ENCODE results near the gene INPP5D. TPM values are rescaled to one million over a fixed set of nuclear protein-coding genes. Genes with fewer than 3 reads are reported as not detected.

Gene INPP5D
- total and polyA plus RNA-seq, 4 donors = 2.9 to 18.8 (median 6.6) TPM

- TF ChIP-seq REST (IDR thresholded peaks at IDR 0.05) = no peak
Measured at GRCh38 chr2:233092432-233093165, 32.5 kb downstream of the INPP5D start (continued).

GRCh38 chr2:233093166-233093448, 33.0 kb downstream of the INPP5D start:
- H3K4me1 ChIP-seq (ENCODE audit: control insufficient read depth in 4 of 4, insufficient read depth in 4 of 4, low read length in 3 of 4) = no peaks in the 10 kb centered on the region
- no peak overlapping the region for H3K4me3 ChIP-seq (ENCODE audit: low read depth in 1 of 3, low read length in 3 of 3)
- H3K27me3 ChIP-seq (ENCODE audit: control insufficient read depth in 4 of 4, insufficient read depth in 4 of 4, low read length in 3 of 4) = no peaks in the 10 kb centered on the region
- H3K36me3 ChIP-seq (ENCODE audit: control insufficient read depth in 4 of 4, insufficient read depth in 3 of 4, low read depth in 1 of 4, low read length in 3 of 4) = peaks cover 0 to 1% (median 0%) of the 10 kb centered on the region in 4 donors
- DNase-seq (ENCODE audit: low spot score) = no peak
- no peaks in the 10 kb centered on the region for H3K9me3 ChIP-seq (ENCODE audit: control insufficient read depth in 4 of 4, low read length in 3 of 4)
- no peak overlapping the region for H3K9ac ChIP-seq (ENCODE audit: low read depth in 1 of 2, low read length in 2 of 2)
- TF ChIP-seq FOXA2 (IDR thresholded peaks at IDR 0.05) (no peak), REST (IDR thresholded peaks at IDR 0.05) (no peak), EGR1 (IDR thresholded peaks at IDR 0.05; ENCODE audit: low read depth in 2 of 2) (no peak), FOXA1 (IDR thresholded peaks at IDR 0.05) (no peak)
- TF ChIP-seq, protein P1, sequence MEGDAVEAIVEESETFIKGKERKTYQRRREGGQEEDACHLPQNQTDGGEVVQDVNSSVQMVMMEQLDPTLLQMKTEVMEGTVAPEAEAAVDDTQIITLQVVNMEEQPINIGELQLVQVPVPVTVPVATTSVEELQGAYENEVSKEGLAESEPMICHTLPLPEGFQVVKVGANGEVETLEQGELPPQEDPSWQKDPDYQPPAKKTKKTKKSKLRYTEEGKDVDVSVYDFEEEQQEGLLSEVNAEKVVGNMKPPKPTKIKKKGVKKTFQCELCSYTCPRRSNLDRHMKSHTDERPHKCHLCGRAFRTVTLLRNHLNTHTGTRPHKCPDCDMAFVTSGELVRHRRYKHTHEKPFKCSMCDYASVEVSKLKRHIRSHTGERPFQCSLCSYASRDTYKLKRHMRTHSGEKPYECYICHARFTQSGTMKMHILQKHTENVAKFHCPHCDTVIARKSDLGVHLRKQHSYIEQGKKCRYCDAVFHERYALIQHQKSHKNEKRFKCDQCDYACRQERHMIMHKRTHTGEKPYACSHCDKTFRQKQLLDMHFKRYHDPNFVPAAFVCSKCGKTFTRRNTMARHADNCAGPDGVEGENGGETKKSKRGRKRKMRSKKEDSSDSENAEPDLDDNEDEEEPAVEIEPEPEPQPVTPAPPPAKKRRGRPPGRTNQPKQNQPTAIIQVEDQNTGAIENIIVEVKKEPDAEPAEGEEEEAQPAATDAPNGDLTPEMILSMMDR (IDR thresholded peaks at IDR 0.05; ENCODE audit: low read depth, low read length, missing input control) = no peak
- TF ChIP-seq, protein P2, sequence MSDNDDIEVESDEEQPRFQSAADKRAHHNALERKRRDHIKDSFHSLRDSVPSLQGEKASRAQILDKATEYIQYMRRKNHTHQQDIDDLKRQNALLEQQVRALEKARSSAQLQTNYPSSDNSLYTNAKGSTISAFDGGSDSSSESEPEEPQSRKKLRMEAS (IDR thresholded peaks at IDR 0.05) = no peak
- H3K27ac ChIP-seq (ENCODE audit: low read depth in 1 of 2, low read length in 2 of 2) = peak overlapping the region in 1 of 2 donors; percentile 37
- WGBS = 80% methylated on average over 1 of the region's 1 CpG

DNA sequence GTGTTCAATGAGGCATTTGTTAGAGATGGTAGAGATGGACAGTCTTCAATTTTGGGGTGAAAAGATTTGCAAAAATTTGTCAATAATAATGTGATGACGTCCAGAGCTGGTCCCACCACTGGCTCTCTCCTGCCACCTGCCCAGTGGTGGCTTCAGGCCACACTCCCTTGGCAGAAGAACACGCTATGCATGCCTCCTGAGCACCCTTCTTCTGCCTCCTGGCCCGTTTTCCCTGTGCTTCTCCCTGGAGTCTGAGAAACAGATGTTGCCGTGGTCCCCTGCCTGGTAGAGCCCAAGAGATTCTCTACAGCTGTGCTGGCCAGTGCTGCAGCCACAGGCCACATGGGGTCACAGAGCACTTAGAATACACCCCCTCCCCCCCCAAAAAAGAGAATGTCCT, 33.6 kb downstream of the INPP5D start:
- no peaks in the 10 kb centered on the region for H3K9me3 ChIP-seq (ENCODE audit: control insufficient read depth in 4 of 4, low read length in 3 of 4)
- no peak overlapping the region for H3K27ac ChIP-seq (ENCODE audit: low read depth in 1 of 2, low read length in 2 of 2)
- H3K9ac ChIP-seq (ENCODE audit: low read depth in 1 of 2, low read length in 2 of 2) = no peak overlapping the region
- no peaks in the 10 kb centered on the region for H3K4me1 ChIP-seq (ENCODE audit: control insufficient read depth in 4 of 4, insufficient read depth in 4 of 4, low read length in 3 of 4)
- TF ChIP-seq RAD21 (IDR thresholded peaks at IDR 0.05) = no peak
- TF ChIP-seq TAF1 (conservative IDR thresholded peaks at IDR 0.05) = no peak
- TF ChIP-seq EGR1 (IDR thresholded peaks at IDR 0.05; ENCODE audit: low read depth in 2 of 2) = no peak
- TF ChIP-seq FOXA2 (IDR thresholded peaks at IDR 0.05) = no peak
- no peak for TF ChIP-seq NR2F2 (IDR thresholded peaks at IDR 0.05)
- no peak for TF ChIP-seq RXRA (IDR thresholded peaks at IDR 0.05)
- TF ChIP-seq, protein P1 (IDR thresholded peaks at IDR 0.05; ENCODE audit: low read depth, low read length, missing input control) = no peak
- TF ChIP-seq HNF4A (conservative IDR thresholded peaks at IDR 0.05) = no peak
- no peak for DNase-seq (ENCODE audit: low spot score)
- H3K27me3 ChIP-seq (ENCODE audit: control insufficient read depth in 4 of 4, insufficient read depth in 4 of 4, low read length in 3 of 4) = no peaks in the 10 kb centered on the region
- H3K36me3 ChIP-seq (ENCODE audit: control insufficient read depth in 4 of 4, insufficient read depth in 3 of 4, low read depth in 1 of 4, low read length in 3 of 4) = peaks cover 0 to under 1% (median 0%) of the 10 kb centered on the region in 4 donors
- H3K4me3 ChIP-seq (ENCODE audit: low read depth in 1 of 3, low read length in 3 of 3) = no peak overlapping the region
- WGBS = 87% methylated on average over 4 of the region's 4 CpGs

Data from liver (tissue), 9 donors.